Measurements from ENCODE around the gene NHERF1.

Gene NHERF1

GRCh38 chr17:74797824-74798223 is 49.4 kb downstream of the NHERF1 start:
- Histone ChIP-seq H3K4me3 (ENCODE audit: low read depth, low read length) (no peak overlapping the region), H3K9me3 (ENCODE audit: control insufficient read depth, insufficient read depth, low read length) (no peaks in the 10 kb centered on the region), H3K9ac (ENCODE audit: low read depth, low read length) (no peak overlapping the region), H3K27me3 (ENCODE audit: control insufficient read depth, insufficient read depth, low read length) (no peaks in the 10 kb centered on the region), H3K4me1 (ENCODE audit: control insufficient read depth, insufficient read depth, low read length) (no peaks in the 10 kb centered on the region), H3K36me3 (ENCODE audit: control insufficient read depth, insufficient read depth, low read length) (peaks cover 43% of the 10 kb centered on the region)

DNA sequence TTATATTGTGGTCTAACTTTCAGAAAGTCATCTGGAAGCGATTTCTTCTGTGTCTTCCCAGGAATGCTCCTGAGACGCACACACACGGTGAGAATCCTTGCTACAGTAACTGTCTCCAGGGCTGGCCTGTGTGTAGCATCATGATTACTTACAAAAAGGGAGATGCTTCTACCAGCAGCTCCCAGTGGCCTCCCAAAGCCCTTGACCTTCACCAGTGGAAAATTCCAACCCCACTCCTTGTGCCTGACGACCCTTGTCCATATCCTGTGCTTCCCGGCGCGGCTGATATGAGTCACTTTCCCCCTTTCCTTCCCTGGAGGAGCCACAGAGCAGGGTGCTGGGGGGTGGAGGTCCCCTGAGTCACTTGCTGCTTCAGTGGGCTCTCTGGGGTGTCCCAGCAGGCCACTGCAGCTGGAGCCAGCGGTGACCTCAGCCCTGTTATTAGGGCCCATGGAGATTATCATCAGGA is 49.8 kb downstream of the NHERF1 start:
- H3K27me3 ChIP-seq (ENCODE audit: control insufficient read depth, insufficient read depth, low read length), result no peaks in the 10 kb centered on the region
- no peaks in the 10 kb centered on the region for H3K9me3 ChIP-seq (ENCODE audit: control insufficient read depth, insufficient read depth, low read length)
- H3K4me3 ChIP-seq (ENCODE audit: low read depth, low read length), result no peak overlapping the region
- H3K4me1 ChIP-seq (ENCODE audit: control insufficient read depth, insufficient read depth, low read length), result no peaks in the 10 kb centered on the region
- peaks cover 41% of the 10 kb centered on the region for H3K36me3 ChIP-seq (ENCODE audit: control insufficient read depth, insufficient read depth, low read length)
- H3K9ac ChIP-seq (ENCODE audit: low read depth, low read length), result no peak overlapping the region

DNA sequence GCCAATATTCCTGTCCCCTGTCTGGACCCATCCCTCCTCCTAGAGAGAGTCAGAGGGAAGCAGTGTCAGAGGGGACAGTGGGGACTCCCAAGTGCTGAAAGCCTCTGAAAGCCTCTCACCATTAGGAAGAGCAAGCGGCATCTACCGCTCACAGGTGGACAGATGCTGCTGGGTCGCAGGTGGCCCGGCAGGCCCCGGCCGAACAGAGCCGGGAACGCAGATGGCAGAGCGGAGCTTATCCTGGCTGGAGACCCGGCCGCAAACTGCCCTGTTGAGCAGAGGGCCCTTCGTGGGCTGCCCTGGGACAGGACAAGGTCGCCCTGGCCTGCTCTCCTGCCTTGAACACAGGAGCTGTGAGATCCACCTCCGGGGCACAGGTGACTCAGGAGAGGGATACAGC is 50.7 kb downstream of the NHERF1 start:
- Histone ChIP-seq H3K36me3 (ENCODE audit: control insufficient read depth, insufficient read depth, low read length) (peaks cover 41% of the 10 kb centered on the region), H3K27me3 (ENCODE audit: control insufficient read depth, insufficient read depth, low read length) (no peaks in the 10 kb centered on the region), H3K4me3 (ENCODE audit: low read depth, low read length) (no peak overlapping the region)

GRCh38 chr17:74800531-74800930 is 52.1 kb downstream of the NHERF1 start:
- Histone ChIP-seq H3K4me1 (ENCODE audit: control insufficient read depth, insufficient read depth, low read length) (no peaks in the 10 kb centered on the region), H3K27me3 (ENCODE audit: control insufficient read depth, insufficient read depth, low read length) (no peaks in the 10 kb centered on the region), H3K4me3 (ENCODE audit: low read depth, low read length) (no peak overlapping the region), H3K9ac (ENCODE audit: low read depth, low read length) (no peak overlapping the region), H3K9me3 (ENCODE audit: control insufficient read depth, insufficient read depth, low read length) (no peaks in the 10 kb centered on the region), H3K36me3 (ENCODE audit: control insufficient read depth, insufficient read depth, low read length) (peaks cover 31% of the 10 kb centered on the region)

More for the DNA sequence above, 50.7 kb downstream of the NHERF1 start:
- Histone ChIP-seq H3K9ac (ENCODE audit: low read depth, low read length) (no peak overlapping the region), H3K9me3 (ENCODE audit: control insufficient read depth, insufficient read depth, low read length) (no peaks in the 10 kb centered on the region), H3K4me1 (ENCODE audit: control insufficient read depth, insufficient read depth, low read length) (no peaks in the 10 kb centered on the region)

DNA sequence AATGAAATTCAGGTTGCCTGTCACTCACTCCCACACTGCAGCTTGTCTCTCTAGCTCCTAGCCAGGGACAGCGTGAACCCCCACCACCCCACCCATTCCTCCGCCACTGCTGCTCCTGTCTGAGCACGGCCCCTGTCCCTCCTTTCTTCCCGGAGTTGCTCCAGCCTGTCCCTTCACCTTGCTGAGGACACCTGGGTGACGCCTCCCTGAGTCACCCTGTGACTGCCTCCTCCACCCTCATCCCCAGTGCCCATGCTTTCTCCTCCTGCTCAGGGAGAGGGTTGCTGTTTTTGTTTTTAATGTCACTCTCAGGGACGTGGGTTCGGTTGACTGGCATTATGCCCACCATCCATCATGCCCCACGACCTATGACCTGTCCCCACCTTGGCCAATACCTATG is 53.5 kb downstream of the NHERF1 start:
- Histone ChIP-seq H3K27me3 (ENCODE audit: control insufficient read depth, insufficient read depth, low read length) (no peaks in the 10 kb centered on the region), H3K9me3 (ENCODE audit: control insufficient read depth, insufficient read depth, low read length) (no peaks in the 10 kb centered on the region), H3K9ac (ENCODE audit: low read depth, low read length) (no peak overlapping the region), H3K36me3 (ENCODE audit: control insufficient read depth, insufficient read depth, low read length) (peaks cover 25% of the 10 kb centered on the region), H3K4me1 (ENCODE audit: control insufficient read depth, insufficient read depth, low read length) (no peaks in the 10 kb centered on the region), H3K4me3 (ENCODE audit: low read depth, low read length) (no peak overlapping the region)

GRCh38 chr17:74803388-74803930 is 55.0 kb downstream of the NHERF1 start:
- Histone ChIP-seq H3K9me3 (ENCODE audit: control insufficient read depth, insufficient read depth, low read length) (no peaks in the 10 kb centered on the region), H3K36me3 (ENCODE audit: control insufficient read depth, insufficient read depth, low read length) (peaks cover 12% of the 10 kb centered on the region)

DNA sequence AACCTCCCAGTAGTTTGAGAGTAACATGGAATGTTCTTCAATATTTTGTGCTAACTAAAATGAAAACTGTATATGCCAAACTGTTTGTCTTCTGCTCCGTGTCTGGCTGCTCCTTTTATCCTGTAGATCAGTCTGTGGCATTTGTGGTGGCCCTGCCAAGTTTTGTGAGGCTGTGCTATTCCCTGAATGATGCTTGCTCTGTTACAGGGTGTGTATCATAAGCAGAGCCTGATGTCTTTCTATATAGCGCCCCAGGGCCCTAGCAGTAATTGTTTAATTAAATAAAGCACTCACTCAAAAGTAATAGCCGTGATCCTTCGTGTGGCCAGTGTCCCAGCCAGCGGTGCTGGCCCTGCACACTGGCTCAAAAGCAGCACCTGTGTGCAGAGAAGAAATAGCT is 55.5 kb downstream of the NHERF1 start:
- Histone ChIP-seq H3K4me3 (ENCODE audit: low read depth, low read length) (no peak overlapping the region), H3K36me3 (ENCODE audit: control insufficient read depth, insufficient read depth, low read length) (peaks cover 10% of the 10 kb centered on the region), H3K4me1 (ENCODE audit: control insufficient read depth, insufficient read depth, low read length) (no peaks in the 10 kb centered on the region), H3K9me3 (ENCODE audit: control insufficient read depth, insufficient read depth, low read length) (no peaks in the 10 kb centered on the region), H3K27me3 (ENCODE audit: control insufficient read depth, insufficient read depth, low read length) (no peaks in the 10 kb centered on the region), H3K9ac (ENCODE audit: low read depth, low read length) (no peak overlapping the region)

More at GRCh38 chr17:74803388-74803930, 55.0 kb downstream of the NHERF1 start:
- no peak overlapping the region for H3K4me3 ChIP-seq (ENCODE audit: low read depth, low read length)
- H3K9ac ChIP-seq (ENCODE audit: low read depth, low read length), result no peak overlapping the region
- no peaks in the 10 kb centered on the region for H3K27me3 ChIP-seq (ENCODE audit: control insufficient read depth, insufficient read depth, low read length)
- H3K4me1 ChIP-seq (ENCODE audit: control insufficient read depth, insufficient read depth, low read length), result no peaks in the 10 kb centered on the region

GRCh38 chr17:74804683-74805082 is 56.3 kb downstream of the NHERF1 start:
- Histone ChIP-seq H3K4me1 (ENCODE audit: control insufficient read depth, insufficient read depth, low read length) (no peaks in the 10 kb centered on the region), H3K4me3 (ENCODE audit: low read depth, low read length) (no peak overlapping the region), H3K9me3 (ENCODE audit: control insufficient read depth, insufficient read depth, low read length) (no peaks in the 10 kb centered on the region), H3K36me3 (ENCODE audit: control insufficient read depth, insufficient read depth, low read length) (peaks cover 7% of the 10 kb centered on the region), H3K27me3 (ENCODE audit: control insufficient read depth, insufficient read depth, low read length) (no peaks in the 10 kb centered on the region), H3K9ac (ENCODE audit: low read depth, low read length) (no peak overlapping the region)

DNA sequence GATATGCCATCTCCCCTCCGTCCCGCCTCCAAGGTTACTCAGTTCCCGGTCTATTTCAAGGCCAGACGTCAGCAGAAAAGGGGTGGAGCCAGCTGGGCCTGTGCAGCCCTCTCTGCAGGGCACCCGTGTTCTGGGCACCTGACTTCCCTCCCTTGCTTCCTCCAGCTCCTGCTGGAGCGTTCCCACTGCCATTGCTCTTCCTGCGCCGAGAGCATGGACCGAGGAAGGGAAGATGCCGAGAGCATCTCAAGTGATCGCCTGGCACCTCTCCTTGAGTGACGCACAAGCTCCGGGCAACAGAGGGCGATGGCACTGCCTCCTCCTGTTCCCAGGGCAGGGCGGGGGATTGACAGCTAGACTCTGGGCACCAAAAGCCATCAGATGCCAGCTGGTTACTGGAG is 57.2 kb downstream of the NHERF1 start:
- peaks cover 7% of the 10 kb centered on the region for H3K36me3 ChIP-seq (ENCODE audit: control insufficient read depth, insufficient read depth, low read length)
- no peaks in the 10 kb centered on the region for H3K27me3 ChIP-seq (ENCODE audit: control insufficient read depth, insufficient read depth, low read length)
- H3K9ac ChIP-seq (ENCODE audit: low read depth, low read length), result no peak overlapping the region
- no peak overlapping the region for H3K4me3 ChIP-seq (ENCODE audit: low read depth, low read length)
- no peaks in the 10 kb centered on the region for H3K4me1 ChIP-seq (ENCODE audit: control insufficient read depth, insufficient read depth, low read length)
- no peaks in the 10 kb centered on the region for H3K9me3 ChIP-seq (ENCODE audit: control insufficient read depth, insufficient read depth, low read length)

DNA sequence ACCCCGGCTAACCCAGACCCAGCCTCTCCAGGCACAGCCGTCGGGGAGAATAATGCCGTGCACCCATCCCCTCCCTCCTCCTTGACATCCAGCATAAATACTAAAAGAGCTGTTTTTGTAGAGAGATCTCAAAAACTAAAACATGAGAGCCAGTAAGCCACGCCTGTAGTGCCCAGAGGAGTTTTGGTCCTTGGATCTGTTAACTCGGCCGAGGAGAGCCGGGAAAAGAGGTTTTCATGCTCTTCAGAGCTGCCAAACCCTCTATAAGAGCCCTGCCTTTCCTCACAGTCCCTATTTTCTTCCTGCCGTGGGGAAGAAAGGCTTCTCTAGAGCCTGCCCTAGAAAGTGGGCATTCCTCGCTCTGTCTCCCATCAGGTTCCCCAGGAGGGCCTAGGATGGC is 57.9 kb downstream of the NHERF1 start:
- H3K4me1 ChIP-seq (ENCODE audit: control insufficient read depth, insufficient read depth, low read length), result no peaks in the 10 kb centered on the region
- H3K9ac ChIP-seq (ENCODE audit: low read depth, low read length), result no peak overlapping the region
- H3K27me3 ChIP-seq (ENCODE audit: control insufficient read depth, insufficient read depth, low read length), result no peaks in the 10 kb centered on the region
- H3K4me3 ChIP-seq (ENCODE audit: low read depth, low read length), result no peak overlapping the region
- no peaks in the 10 kb centered on the region for H3K9me3 ChIP-seq (ENCODE audit: control insufficient read depth, insufficient read depth, low read length)
- peaks cover 3% of the 10 kb centered on the region for H3K36me3 ChIP-seq (ENCODE audit: control insufficient read depth, insufficient read depth, low read length)

DNA sequence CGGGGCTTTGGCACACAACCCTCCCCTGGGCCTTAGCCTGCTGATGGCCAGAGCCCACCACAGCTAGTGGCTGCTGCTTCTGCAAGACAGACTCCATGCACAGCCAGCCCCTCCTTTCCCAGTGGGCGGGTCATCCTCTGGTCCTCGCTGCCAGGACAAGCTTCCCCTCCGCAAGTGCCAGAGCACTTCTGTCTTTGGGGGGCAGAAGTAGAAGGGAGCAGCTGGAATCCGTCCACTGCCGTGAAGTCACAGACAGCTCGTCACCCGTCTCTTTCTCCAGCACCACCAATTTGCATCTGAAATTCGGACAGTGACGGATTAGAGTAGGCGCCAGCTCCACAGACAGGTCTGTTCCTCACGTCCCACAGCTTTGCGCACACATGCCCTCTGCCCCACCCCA is 59.0 kb downstream of the NHERF1 start:
- no peaks in the 10 kb centered on the region for H3K4me1 ChIP-seq (ENCODE audit: control insufficient read depth, insufficient read depth, low read length)
- H3K9me3 ChIP-seq (ENCODE audit: control insufficient read depth, insufficient read depth, low read length), result no peaks in the 10 kb centered on the region
- H3K36me3 ChIP-seq (ENCODE audit: control insufficient read depth, insufficient read depth, low read length), result no peaks in the 10 kb centered on the region
- H3K27me3 ChIP-seq (ENCODE audit: control insufficient read depth, insufficient read depth, low read length), result no peaks in the 10 kb centered on the region
- no peak overlapping the region for H3K9ac ChIP-seq (ENCODE audit: low read depth, low read length)
- no peak overlapping the region for H3K4me3 ChIP-seq (ENCODE audit: low read depth, low read length)

DNA sequence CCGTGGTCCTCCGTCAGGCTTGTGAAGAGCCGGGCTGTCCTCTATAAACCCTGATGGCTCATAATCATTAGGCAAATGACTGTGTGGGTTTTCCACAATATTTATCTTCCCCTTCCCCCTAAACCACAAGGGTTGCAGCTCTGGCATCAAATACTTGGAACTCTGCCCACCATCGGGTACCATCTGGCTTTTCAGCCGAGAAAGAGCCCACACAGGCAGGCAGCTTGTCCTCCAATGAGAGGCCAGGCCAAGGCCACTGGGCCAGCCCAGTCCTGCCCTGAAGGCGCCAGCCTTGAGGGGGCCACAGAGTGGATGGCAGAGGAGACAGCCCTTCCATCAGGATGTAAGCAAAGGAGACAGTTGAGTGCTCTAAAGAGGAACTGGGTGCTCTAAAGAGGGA is 59.5 kb downstream of the NHERF1 start:
- no peaks in the 10 kb centered on the region for H3K36me3 ChIP-seq (ENCODE audit: control insufficient read depth, insufficient read depth, low read length)
- no peaks in the 10 kb centered on the region for H3K9me3 ChIP-seq (ENCODE audit: control insufficient read depth, insufficient read depth, low read length)
- H3K4me1 ChIP-seq (ENCODE audit: control insufficient read depth, insufficient read depth, low read length), result no peaks in the 10 kb centered on the region
- H3K4me3 ChIP-seq (ENCODE audit: low read depth, low read length), result no peak overlapping the region
- no peak overlapping the region for H3K9ac ChIP-seq (ENCODE audit: low read depth, low read length)
- H3K27me3 ChIP-seq (ENCODE audit: control insufficient read depth, insufficient read depth, low read length), result no peaks in the 10 kb centered on the region

Measured in iPS-15b (cell line).